ENCODE data around the gene DUT. TPM values are rescaled to one million over a fixed set of nuclear protein-coding genes. Genes with fewer than 3 reads are reported as not detected.

Gene DUT
- total RNA-seq, 1 donor from 2014 or later = 100 TPM

GRCh38 chr15:48334260-48334659, 3.0 kb downstream of the DUT start:
- no peaks in the 10 kb centered on the region for H3K9me3 ChIP-seq
- ATAC-seq (no peak), DNase-seq (no peak)
- peaks cover 15% of the 10 kb centered on the region for H3K4me1 ChIP-seq
- no peak overlapping the region for H3K27ac ChIP-seq
- H3K4me3 ChIP-seq = no peak overlapping the region
- H3K27me3 ChIP-seq (ENCODE audit: low read depth) = no peaks in the 10 kb centered on the region
- TF ChIP-seq CTCF (IDR thresholded peaks at IDR 0.05) = no peak
- H3K36me3 ChIP-seq = peaks cover 50% of the 10 kb centered on the region
- intact Hi-C loops (cut with DNase I) = no loop called here

DNA sequence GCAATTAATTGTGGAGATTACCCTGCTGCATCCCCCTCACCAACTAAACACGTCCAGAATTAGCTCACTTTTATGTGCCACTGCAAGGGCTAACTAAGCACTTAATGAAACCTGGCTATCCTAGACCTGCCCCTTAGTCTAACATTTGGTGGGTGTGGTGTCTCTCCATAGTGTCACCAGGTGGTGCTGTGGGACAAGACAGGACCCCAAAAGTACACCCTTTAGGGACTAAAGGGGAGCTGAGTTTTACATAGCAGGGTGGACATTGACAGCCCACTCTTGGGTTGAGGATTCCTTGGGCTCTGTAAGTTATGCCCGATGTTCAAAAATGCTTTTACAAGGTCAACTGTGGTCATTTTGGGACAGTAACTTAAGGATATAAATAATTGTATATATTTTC, 5.7 kb downstream of the DUT start:
- no peaks in the 10 kb centered on the region for H3K27me3 ChIP-seq (ENCODE audit: low read depth)
- no peak overlapping the region for H3K4me3 ChIP-seq
- H3K27ac ChIP-seq = no peak overlapping the region
- H3K9me3 ChIP-seq = no peaks in the 10 kb centered on the region
- TF ChIP-seq CTCF (IDR thresholded peaks at IDR 0.05) = peak; percentile 11
- H3K4me1 ChIP-seq = peaks cover 7% of the 10 kb centered on the region
- H3K36me3 ChIP-seq = peaks cover 77% of the 10 kb centered on the region
- intact Hi-C loops (cut with DNase I) = no loop called here
- no peak for DNase-seq
- no peak for ATAC-seq

DNA sequence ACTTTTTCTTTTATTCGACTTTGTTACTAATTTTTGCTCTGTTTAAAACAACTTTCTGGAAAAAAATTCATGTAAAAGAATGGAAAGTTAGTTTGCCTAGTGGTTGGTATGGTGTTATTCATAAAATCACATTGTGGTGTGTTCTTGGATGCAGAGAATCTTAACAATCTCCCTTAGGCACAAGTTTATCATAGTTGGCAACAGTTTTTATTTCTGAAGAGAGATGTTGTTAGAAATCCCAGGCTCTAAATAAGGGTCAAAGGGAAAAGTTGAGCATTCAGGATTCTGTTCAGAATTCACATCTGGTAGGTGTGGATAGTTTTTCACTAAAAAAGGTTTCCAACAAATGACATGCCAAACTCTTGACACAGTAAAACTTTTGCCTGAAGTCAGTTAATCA, 6.4 kb downstream of the DUT start:
- TF ChIP-seq CTCF (IDR thresholded peaks at IDR 0.05) = no peak
- H3K36me3 ChIP-seq = peaks cover 84% of the 10 kb centered on the region
- intact Hi-C loops (cut with DNase I) = no loop called here
- H3K4me1 ChIP-seq = peaks cover 1% of the 10 kb centered on the region
- H3K27ac ChIP-seq = no peak overlapping the region
- no peak for DNase-seq
- H3K27me3 ChIP-seq (ENCODE audit: low read depth) = no peaks in the 10 kb centered on the region
- no peak overlapping the region for H3K4me3 ChIP-seq
- no peaks in the 10 kb centered on the region for H3K9me3 ChIP-seq
- ATAC-seq = no peak

DNA sequence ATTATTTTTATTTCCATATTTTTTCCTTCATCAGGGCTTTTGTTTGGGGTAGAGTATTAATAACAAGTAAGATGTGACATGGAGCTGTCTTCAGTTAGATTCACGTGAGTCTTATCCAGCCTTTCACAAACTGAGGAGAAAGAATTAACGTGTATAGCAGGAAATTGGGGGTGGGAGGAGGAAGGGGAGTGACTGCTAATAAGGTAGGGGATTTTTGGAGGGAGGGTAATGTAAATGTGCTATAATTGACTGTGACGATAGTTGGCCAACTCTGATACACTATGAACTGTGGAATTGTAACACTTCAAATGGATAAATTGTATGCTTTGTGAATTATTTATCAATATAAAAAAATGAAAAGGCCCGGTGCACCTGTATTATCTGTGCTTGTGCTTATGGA, 8.9 kb downstream of the DUT start:
- ATAC-seq = no peak
- no peak for DNase-seq
- TF ChIP-seq CTCF (IDR thresholded peaks at IDR 0.05) = no peak
- Histone ChIP-seq H3K27ac (no peak overlapping the region), H3K4me3 (no peak overlapping the region), H3K4me1 (no peaks in the 10 kb centered on the region), H3K36me3 (peaks cover 87% of the 10 kb centered on the region), H3K27me3 (ENCODE audit: low read depth) (no peaks in the 10 kb centered on the region), H3K9me3 (no peaks in the 10 kb centered on the region)
- intact Hi-C loops (cut with DNase I) = no loop called here

GRCh38 chr15:48343865-48344264, 12.6 kb downstream of the DUT start:
- peaks cover 50% of the 10 kb centered on the region for H3K36me3 ChIP-seq
- no peak for DNase-seq
- no peak overlapping the region for H3K27ac ChIP-seq
- H3K9me3 ChIP-seq = no peaks in the 10 kb centered on the region
- H3K4me3 ChIP-seq = no peak overlapping the region
- H3K4me1 ChIP-seq = no peaks in the 10 kb centered on the region
- no peak for TF ChIP-seq CTCF (IDR thresholded peaks at IDR 0.05)
- no peaks in the 10 kb centered on the region for H3K27me3 ChIP-seq (ENCODE audit: low read depth)
- ATAC-seq = no peak
- intact Hi-C loops (cut with DNase I) = no loop called here

GRCh38 chr15:48345516-48345915, 14.3 kb downstream of the DUT start:
- H3K36me3 ChIP-seq = peaks cover 33% of the 10 kb centered on the region
- H3K4me3 ChIP-seq = no peak overlapping the region
- no peak for TF ChIP-seq CTCF (IDR thresholded peaks at IDR 0.05)
- DNase-seq (no peak), ATAC-seq (no peak)
- H3K9me3 ChIP-seq = no peaks in the 10 kb centered on the region
- intact Hi-C loops (cut with DNase I) = no loop called here
- no peak overlapping the region for H3K27ac ChIP-seq
- H3K4me1 ChIP-seq = no peaks in the 10 kb centered on the region
- H3K27me3 ChIP-seq (ENCODE audit: low read depth) = no peaks in the 10 kb centered on the region

Measured in lower lobe of right lung (tissue), 2 donors.